ENCODE results near the gene MYCBP2. TPM values are rescaled to one million over a fixed set of nuclear protein-coding genes. Genes with fewer than 3 reads are reported as not detected.
"Not testable (repeated sequence)": the region's sequence is repeated elsewhere in the genome, so short reads cannot be mapped to it uniquely, and the experiment has no call there.

MYCBP2 gene
- total RNA-seq, 1 donor from 2014 or later: 42.2 TPM

DNA sequence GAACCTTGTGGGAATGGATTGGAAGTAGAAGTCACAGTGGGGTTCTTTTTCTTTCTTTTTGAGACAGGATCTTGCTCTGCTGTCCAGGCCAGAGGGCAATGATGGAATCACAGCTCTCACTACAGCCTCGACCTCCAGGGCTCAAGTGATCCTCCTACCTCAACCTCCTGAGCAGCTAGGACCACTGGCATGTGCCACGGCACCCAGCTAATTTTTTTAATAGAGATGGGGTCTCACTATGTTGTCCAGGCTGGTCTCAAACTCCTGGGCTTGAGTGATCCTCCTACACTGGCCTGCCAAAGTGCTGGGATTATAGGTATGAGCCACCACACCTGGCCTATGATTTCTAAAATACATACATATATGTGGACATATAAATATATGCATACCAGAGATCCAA lies 111.4 kb downstream of the MYCBP2 start:
- Histone ChIP-seq H3K36me3 (peaks cover 81% of the 10 kb centered on the region), H3K27ac (replicated peaks) (no peak overlapping the region), H3K9me3 (replicated peaks) (no peaks in the 10 kb centered on the region), H3K27me3 (ENCODE audit: low read depth) (no peaks in the 10 kb centered on the region), H3K4me1 (no peaks in the 10 kb centered on the region), H3K4me3 (no peak overlapping the region)
- no peak for DNase-seq
- TF ChIP-seq, protein P1, sequence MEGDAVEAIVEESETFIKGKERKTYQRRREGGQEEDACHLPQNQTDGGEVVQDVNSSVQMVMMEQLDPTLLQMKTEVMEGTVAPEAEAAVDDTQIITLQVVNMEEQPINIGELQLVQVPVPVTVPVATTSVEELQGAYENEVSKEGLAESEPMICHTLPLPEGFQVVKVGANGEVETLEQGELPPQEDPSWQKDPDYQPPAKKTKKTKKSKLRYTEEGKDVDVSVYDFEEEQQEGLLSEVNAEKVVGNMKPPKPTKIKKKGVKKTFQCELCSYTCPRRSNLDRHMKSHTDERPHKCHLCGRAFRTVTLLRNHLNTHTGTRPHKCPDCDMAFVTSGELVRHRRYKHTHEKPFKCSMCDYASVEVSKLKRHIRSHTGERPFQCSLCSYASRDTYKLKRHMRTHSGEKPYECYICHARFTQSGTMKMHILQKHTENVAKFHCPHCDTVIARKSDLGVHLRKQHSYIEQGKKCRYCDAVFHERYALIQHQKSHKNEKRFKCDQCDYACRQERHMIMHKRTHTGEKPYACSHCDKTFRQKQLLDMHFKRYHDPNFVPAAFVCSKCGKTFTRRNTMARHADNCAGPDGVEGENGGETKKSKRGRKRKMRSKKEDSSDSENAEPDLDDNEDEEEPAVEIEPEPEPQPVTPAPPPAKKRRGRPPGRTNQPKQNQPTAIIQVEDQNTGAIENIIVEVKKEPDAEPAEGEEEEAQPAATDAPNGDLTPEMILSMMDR (IDR thresholded peaks at IDR 0.05; ENCODE audit: borderline replicate concordance): no peak
- intact Hi-C loops (cut with micrococcal nuclease): no loop called here

DNA sequence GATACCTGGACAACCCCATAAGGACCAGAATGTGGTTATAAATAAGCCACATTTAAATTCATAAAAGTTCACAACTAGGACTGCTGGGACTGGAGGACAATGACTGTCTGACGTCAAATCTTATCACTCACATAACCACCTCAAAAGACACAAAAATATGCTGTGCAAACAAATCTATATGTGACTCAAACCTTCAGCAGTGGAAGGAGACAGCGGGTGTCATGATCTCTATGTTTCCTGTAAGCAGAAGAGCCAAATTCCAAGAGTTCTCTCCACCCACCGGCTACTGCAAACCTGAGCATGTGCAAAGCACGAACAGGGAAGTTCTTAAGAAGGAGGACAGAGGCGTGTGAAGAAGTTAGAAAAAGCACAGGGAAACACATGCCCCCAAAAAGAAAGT lies 113.2 kb downstream of the MYCBP2 start:
- Histone ChIP-seq H3K27ac (replicated peaks) (no peak overlapping the region), H3K36me3 (peaks cover 88% of the 10 kb centered on the region), H3K4me3 (no peak overlapping the region), H3K9me3 (replicated peaks) (no peaks in the 10 kb centered on the region), H3K27me3 (ENCODE audit: low read depth) (no peaks in the 10 kb centered on the region), H3K4me1 (no peaks in the 10 kb centered on the region)
- intact Hi-C loops (cut with micrococcal nuclease): no loop called here
- TF ChIP-seq, protein P1 (IDR thresholded peaks at IDR 0.05; ENCODE audit: borderline replicate concordance): no peak
- no peak for DNase-seq

DNA sequence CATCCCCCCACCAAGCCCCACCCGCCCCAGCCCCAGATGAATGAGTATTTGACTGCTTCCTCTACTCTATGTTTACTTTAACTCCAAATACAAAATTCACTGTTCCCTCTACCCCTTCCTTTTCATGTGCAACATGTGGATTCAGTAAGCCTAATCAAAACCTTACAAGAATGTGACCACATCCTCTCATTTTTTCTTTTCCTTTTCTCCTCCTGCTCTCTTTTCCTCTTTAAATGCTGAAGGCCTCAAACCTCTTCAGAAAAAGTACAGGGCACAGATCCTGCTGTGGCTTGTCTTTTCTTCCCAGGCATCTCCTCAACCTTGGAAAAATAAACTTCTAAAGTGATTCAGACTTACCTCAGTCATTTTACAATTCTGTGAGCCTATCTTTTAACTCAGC lies 119.0 kb downstream of the MYCBP2 start:
- Histone ChIP-seq H3K27ac (replicated peaks) (no peak overlapping the region), H3K4me1 (no peaks in the 10 kb centered on the region), H3K4me3 (no peak overlapping the region), H3K27me3 (ENCODE audit: low read depth) (no peaks in the 10 kb centered on the region), H3K36me3 (peaks cover 74% of the 10 kb centered on the region), H3K9me3 (replicated peaks) (no peaks in the 10 kb centered on the region)
- TF ChIP-seq, protein P1 (IDR thresholded peaks at IDR 0.05; ENCODE audit: borderline replicate concordance): no peak
- intact Hi-C loops (cut with micrococcal nuclease): no loop called here
- no peak for DNase-seq

DNA sequence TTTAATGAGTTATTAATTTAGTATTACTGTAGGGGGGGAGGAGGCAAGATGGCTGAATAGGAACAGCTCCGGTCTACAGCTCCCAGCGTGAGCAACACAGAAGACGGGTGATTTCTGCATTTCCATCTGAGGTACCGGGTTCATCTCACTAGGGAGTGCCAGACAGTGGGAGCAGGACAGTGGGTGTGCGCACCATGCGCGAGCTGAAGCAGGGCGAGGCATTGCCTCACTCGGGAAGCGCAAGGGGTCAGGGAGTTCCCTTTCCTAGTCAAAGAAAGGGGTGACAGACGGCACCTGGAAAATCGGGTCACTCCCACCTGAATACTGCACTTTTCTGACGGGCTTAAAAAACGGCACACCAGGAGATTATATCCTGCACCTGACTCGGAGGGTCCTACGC lies 127.9 kb downstream of the MYCBP2 start:
- H3K4me1 ChIP-seq: peaks cover 13% of the 10 kb centered on the region
- H3K27me3 ChIP-seq (ENCODE audit: low read depth); H3K4me3 ChIP-seq; DNase-seq; intact Hi-C loops (cut with micrococcal nuclease); H3K9me3 ChIP-seq (replicated peaks); H3K27ac ChIP-seq (replicated peaks): not testable (repeated sequence)
- peaks cover 49% of the 10 kb centered on the region for H3K36me3 ChIP-seq

DNA sequence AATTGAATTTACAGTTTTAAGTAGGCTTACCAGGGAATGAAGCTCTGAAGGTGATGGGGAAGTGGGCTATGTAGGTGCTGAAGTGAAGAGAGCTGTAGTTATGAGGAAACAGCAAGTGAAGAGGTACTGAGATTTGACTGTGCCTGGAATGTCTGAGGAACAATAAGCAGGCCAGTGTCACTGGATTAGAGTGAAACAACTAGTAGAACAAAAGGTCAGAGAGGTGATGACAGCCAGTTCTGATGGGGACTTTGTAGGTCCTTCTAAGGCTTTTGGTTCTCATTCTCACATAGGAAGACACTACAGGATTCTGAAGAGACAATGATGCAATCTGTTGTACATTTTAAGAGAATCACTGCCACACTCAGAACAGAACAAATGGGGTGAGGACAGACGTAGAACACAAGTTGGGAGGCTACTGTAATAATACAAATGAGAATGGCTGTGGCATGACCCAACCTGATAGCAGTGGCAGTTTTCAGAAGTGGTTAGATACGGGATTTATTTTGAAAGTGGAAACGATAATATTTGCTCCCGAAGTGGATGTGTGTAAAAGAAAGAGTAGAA lies 130.8 kb downstream of the MYCBP2 start:
- Histone ChIP-seq H3K4me3 (no peak overlapping the region), H3K9me3 (replicated peaks) (no peaks in the 10 kb centered on the region), H3K36me3 (peaks cover 66% of the 10 kb centered on the region), H3K27me3 (ENCODE audit: low read depth) (no peaks in the 10 kb centered on the region), H3K27ac (replicated peaks) (no peak overlapping the region), H3K4me1 (peaks cover 13% of the 10 kb centered on the region)
- DNase-seq: no peak
- TF ChIP-seq, protein P1 (IDR thresholded peaks at IDR 0.05; ENCODE audit: borderline replicate concordance): no peak
- intact Hi-C loops (cut with micrococcal nuclease): no loop called here

DNA sequence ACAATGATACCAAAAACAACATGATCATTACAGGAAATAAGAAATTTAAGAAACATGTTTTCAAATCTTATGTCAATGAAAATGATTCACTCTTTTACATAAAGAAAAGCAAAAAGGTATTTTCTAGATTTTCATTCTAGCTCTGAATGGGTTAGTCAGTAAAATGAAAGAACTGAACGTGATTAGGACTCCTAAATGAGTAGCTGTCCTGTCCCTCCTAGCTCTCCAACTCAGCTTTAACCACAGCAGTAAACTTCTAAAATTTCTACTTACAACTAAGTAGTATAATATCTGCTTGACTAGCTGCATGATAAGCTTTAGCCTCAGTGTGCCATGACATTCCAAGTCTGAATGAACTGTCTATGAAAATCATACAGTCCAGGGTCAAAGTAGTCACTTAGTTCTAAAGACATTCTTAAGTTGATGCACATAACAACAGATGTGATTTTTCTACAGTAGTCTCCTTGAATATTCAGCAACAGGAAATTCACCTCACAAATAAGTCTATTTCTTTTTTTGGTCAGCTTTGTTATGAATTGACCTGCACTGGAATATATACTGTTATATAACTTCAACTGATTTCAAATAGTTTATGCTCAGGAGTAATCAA lies 136.4 kb downstream of the MYCBP2 start:
- intact Hi-C loops (cut with micrococcal nuclease): no loop called here
- H3K36me3 ChIP-seq: peaks cover 80% of the 10 kb centered on the region

More for the DNA sequence above, 136.4 kb downstream of the MYCBP2 start:
- TF ChIP-seq, protein P1 (IDR thresholded peaks at IDR 0.05; ENCODE audit: borderline replicate concordance): no peak
- Histone ChIP-seq H3K4me3 (no peak overlapping the region), H3K27ac (replicated peaks) (no peak overlapping the region), H3K4me1 (no peaks in the 10 kb centered on the region), H3K9me3 (replicated peaks) (no peaks in the 10 kb centered on the region), H3K27me3 (ENCODE audit: low read depth) (no peaks in the 10 kb centered on the region)
- DNase-seq: no peak
